CD4-positive, alpha-beta T cell treated with Interleukin-17A for 4 hours (primary cell): ENCODE results near the gene UBE3C.
"Not testable (repeated sequence)": the region's sequence is repeated elsewhere in the genome, so short reads cannot be mapped to it uniquely, and the experiment has no call there.

ENCODE experiments used
- DNase-seq: peaks from one replicate; pipeline ENCODE4 v3.0.0-alpha.2; 2020; ENCODE audit warnings: mixed read lengths

UBE3C gene

GRCh38 chr7:157138424-157139110 is at the start of gene UBE3C:
Gene UBE3C (plus strand): TSS chr7:157138926. CDS start chr7:157139273, 347 bp downstream.
- peak; percentile 92 for DNase-seq

DNA sequence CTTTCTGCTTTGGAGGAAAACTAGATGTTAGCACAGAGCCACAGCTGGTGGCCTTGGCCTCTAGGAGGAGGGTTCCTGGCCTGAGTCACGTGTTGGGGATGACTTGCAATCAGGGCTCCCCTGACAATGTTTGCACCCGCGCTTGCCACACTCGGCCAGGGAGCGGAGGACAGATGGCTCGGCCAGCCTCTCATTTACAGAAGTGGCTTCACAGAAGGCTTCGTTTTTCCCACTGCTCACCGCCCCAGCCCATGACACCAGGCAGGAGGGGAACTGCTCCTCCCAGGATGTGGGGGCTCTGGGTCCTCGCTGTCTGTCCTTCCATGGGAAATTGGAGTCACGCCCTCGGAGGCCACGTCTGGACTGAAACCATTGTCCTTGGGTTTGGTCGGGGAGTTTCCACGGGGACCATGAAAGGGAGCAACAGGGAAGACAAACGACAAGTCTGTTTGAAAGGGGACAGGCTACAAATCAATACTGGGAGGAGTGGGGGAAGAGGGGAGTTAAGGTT is 49.6 kb upstream of the UBE3C start:
- no peak for DNase-seq

GRCh38 chr7:157090485-157091165 is 48.1 kb upstream of the UBE3C start:
- no peak for DNase-seq

GRCh38 chr7:157096286-157097055 is 42.3 kb upstream of the UBE3C start:
- no peak for DNase-seq

DNA sequence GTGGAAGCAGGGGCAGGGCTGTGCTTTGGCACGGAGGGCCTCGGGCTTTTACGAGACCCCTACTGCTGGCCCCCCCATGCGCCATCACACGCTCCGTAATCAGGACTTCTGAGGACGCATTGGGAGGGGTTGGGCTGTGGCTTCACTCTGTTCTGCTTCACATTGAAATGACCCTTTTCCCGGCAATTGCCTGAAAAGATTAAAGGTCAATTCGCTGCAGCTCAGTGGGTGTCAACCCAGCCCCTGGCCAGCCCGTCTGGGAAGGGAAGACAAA is 41.7 kb upstream of the UBE3C start:
- no peak for DNase-seq

- DNase-seq = no peak
Observed at GRCh38 chr7:157097569-157097968, 41.2 kb upstream of the UBE3C start.

DNA sequence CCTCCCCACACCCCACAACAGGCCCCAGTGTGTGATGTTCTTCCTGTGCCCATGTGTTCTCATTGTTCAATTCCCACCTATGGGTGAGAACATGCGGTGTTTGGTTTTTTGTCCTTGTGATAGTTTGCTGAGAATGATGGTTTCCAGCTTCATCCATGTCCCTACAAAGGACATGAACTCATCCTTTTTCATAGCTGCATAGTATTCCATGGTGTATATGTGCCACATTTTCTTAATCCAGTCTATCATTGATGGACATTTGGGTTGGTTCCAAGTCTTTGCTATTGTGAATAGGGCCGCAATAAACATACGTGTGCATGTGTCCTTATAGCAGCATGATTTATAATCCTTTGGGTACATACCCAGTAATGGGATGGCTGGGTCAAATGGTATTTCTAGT is 38.7 kb upstream of the UBE3C start:
- DNase-seq = not testable (repeated sequence)

GRCh38 chr7:157103641-157104040 is 35.1 kb upstream of the UBE3C start:
- not testable (repeated sequence) for DNase-seq

DNA sequence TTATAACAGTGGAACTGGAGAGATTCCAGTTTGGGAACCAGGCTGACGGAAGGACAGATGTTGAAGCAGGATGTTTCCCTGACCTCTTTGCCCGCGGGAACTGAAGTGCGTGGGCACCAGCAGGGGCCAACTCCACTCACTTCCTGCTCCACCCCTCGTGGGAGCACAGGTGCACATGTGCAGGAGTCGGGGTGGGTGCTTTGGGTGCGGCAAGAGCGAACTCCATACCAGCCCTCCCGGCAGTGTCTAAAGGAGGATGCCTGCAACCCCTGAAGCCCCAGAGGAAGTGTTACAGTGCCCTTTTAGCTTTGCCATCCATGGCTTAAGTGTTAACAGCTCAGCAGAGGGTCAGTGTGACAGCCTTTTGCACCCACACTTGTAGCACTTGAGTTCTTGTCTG is 27.4 kb upstream of the UBE3C start:
- no peak for DNase-seq

DNA sequence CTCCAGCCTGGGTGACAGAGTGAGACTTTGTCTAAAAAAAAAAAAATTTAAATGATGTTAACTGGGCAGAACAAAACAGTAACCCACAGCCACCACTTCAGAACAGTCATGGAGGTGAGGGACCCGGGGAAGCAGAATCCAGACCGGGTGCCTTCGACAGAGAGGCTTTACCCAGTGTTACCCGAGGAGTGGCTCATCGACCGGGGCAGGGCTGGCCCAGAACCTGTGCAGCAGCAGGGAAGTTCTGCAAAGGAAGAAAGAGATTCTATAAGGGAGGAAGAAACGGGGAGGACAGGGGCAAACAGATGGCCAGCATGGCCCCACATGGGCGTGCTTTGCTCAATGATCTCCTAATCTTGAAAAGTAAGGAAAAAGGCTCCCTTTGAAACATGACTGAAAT is 26.0 kb upstream of the UBE3C start:
- DNase-seq = no peak

GRCh38 chr7:157113607-157114006 is 25.1 kb upstream of the UBE3C start:
- no peak for DNase-seq

DNA sequence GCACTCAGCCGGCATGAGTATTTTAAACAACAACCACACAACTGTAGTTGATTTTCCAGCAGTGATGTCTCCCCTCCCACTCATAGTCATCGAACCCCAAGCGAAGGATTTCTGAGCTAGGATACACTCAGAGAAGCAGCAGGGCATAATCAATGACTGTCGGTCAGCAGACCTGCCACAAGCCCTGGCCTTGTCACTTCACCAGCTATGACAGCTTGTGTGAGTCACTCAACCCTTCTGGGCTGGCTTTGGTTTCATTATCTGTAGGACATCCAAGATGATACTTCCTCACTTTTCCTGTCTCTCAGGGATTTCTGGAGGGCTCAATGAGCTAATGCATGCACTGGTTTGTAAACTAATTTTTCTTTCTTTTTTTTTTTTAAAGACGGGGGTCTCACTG is 22.0 kb upstream of the UBE3C start:
- DNase-seq = no peak

DNA sequence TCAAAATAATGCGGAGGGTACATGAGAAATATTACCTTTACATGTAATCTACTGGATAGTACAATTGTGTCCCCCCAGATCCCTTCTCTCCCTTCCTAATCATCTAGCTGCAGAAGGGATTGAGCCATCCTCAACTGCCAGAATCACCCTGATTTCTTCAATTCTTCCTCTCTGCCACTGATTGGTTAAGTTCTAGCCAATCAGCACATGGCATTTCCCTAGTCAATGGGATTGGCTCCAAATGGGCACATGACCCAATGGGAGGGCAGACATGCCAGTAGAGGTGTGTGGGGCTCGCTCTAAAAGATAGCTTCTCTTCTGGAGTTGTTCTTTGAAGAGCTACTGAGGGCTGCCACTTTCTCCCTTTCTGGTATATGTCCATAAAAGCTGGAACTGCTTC is 20.9 kb upstream of the UBE3C start:
- no peak for DNase-seq

- no peak for DNase-seq
Observed at GRCh38 chr7:157120181-157120580, 18.5 kb upstream of the UBE3C start.

DNA sequence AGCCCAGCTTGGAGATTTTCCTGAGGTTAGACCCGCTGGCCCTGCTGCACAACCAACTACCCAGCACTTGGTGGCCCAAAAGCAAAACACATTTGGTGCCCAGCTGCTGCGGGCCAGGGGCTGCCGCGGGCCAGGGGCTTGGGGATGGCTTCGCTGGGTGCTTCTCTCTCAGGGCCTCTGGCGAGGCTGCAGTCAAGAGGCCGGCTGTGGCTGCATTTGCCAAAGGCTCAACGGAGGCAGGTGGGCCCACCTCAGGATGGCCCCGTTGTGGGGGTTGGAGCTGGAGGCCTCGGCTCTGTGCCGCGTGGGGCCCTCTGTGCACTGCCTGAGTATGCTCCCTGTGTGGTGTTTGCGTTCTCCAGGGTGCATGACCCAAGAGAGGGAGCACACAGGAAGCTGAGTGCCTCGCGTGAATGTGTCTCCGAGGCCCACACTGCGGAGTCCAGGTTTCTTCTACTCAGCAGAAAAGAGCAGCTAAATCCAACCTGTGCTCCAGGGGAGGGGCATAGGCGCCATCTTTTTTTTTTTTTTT is 17.5 kb upstream of the UBE3C start:
- no peak for DNase-seq

DNA sequence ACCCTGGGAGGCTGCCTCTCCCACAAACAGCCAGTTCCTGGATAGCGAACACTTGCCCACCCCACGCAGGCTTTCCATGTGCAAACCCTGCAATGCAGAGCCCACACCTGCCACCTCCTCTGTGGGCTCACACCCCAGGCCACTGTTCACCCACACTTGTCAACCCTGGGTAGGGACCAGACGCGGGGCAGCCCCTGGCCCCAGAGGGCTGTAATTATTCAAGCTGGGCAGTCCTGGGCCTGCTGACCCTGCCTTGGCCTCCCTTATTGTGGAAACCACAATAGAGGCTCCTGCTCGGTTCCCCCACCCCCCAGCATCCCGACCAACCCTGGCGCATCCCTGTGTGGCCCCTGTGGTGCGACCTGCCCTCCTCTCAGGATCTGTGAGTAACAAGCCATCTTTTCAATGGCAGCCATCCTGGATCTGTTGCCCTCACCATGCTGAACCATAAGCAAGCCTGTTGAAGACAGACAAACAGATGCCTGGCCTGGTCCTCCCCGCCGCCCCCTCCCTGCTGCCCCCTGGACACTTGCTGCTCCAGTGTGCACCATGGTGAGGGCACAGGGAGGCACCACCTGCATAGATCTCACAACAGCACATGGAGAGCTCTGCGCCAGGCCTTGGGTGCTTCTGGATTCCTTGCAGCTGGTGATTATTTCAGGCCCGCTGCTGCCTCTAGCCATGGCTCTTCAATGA is 15.8 kb upstream of the UBE3C start:
- DNase-seq = no peak

GRCh38 chr7:157124690-157125089 is 14.0 kb upstream of the UBE3C start:
- DNase-seq = no peak

- DNase-seq = no peak
Observed at GRCh38 chr7:157125376-157126223, 13.1 kb upstream of the UBE3C start.

GRCh38 chr7:157126921-157127320 is 11.8 kb upstream of the UBE3C start:
- DNase-seq = no peak

GRCh38 chr7:157129200-157129599 is 9.5 kb upstream of the UBE3C start:
- DNase-seq = no peak

- no peak for DNase-seq
Observed at GRCh38 chr7:157129907-157130460, 8.7 kb upstream of the UBE3C start.

GRCh38 chr7:157130849-157131248 is 7.9 kb upstream of the UBE3C start:
- not testable (repeated sequence) for DNase-seq
